HG03342 (cell line): ENCODE measurements around the gene SCRT2.

Experiments
- ATAC-seq: cut with Tn5 transposase; IDR thresholded peaks from one replicate; pipeline ENCODE4 v1.9.1; 2021; ENCODE audit warnings: mild to moderate bottlenecking, moderate library complexity; ENCODE audit not compliant: unreplicated experiment

SCRT2 gene

GRCh38 chr20:635028-635892 is 40.3 kb downstream of the SCRT2 start:
- no peak for ATAC-seq

GRCh38 chr20:634148-634925 is 41.3 kb downstream of the SCRT2 start:
- no peak for ATAC-seq

- ATAC-seq: no peak
These were observed 44.5 kb downstream of the SCRT2 start for GRCh38 chr20:631101-631500.

- ATAC-seq: no peak
These were observed 49.0 kb downstream of the SCRT2 start for GRCh38 chr20:626579-626978.

- no peak for ATAC-seq
These were observed 50.2 kb downstream of the SCRT2 start for GRCh38 chr20:625360-625932.

GRCh38 chr20:623704-624103 is 51.9 kb downstream of the SCRT2 start:
- ATAC-seq: no peak

- ATAC-seq: no peak
These were observed 52.6 kb downstream of the SCRT2 start for GRCh38 chr20:623021-623420.

GRCh38 chr20:622161-622560 is 53.4 kb downstream of the SCRT2 start:
- ATAC-seq: no peak

GRCh38 chr20:621125-621756 is 54.4 kb downstream of the SCRT2 start:
- ATAC-seq: no peak

- ATAC-seq: no peak
These were observed 55.4 kb downstream of the SCRT2 start for GRCh38 chr20:620246-620645.

- ATAC-seq: no peak
These were observed 56.6 kb downstream of the SCRT2 start for GRCh38 chr20:618980-619379.

GRCh38 chr20:617934-618690 is 57.5 kb downstream of the SCRT2 start:
- ATAC-seq: no peak

GRCh38 chr20:615514-615913 is 60.1 kb downstream of the SCRT2 start:
- no peak for ATAC-seq

- ATAC-seq: no peak
These were observed 63.8 kb downstream of the SCRT2 start for GRCh38 chr20:611843-612185.
